GM23338 (cell line): Measurements from ENCODE around the gene BNIP3. TPM values are rescaled to one million over a fixed set of nuclear protein-coding genes. Genes with fewer than 3 reads are reported as not detected.

Experiments
- ATAC-seq: fragments of 200-7000 bp; cut with Tn5 transposase; 3 replicates; pipeline ENCODE4 v1.9.1; 2020
- DNase-seq: peaks from one replicate; pipeline ENCODE4 v3.0.0-alpha.2; 2015; ENCODE audit warnings: low spot score
- H2AFZ ChIP-seq: fragments of 200-600 bp; sonication (generic); 2 replicates; pipeline ENCODE4 v1.8.0; 2016; ENCODE audit warnings: antibody characterized with exemption, mild to moderate bottlenecking, moderate library complexity
- H3F3A ChIP-seq: fragments of 200-600 bp; sonication (generic); replicated peaks from 2 replicates; pipeline ENCODE4 v1.8.0; 2017; ENCODE audit warnings: antibody characterized with exemption, mixed run types, low read depth
- H3K27ac ChIP-seq: fragments of 200-600 bp; sonication (generic); 2 replicates; pipeline ENCODE4 v1.6.1; 2016; ENCODE audit warnings: low read depth
- H3K27me3 ChIP-seq: fragments of 200-600 bp; sonication (generic); 2 replicates; pipeline ENCODE4 v1.8.0; 2016; ENCODE audit warnings: mild to moderate bottlenecking, mixed run types, moderate library complexity; ENCODE audit not compliant: insufficient read depth
- H3K36me3 ChIP-seq: fragments of 200-600 bp; sonication (generic); 2 replicates; pipeline ENCODE4 v1.8.0; 2016; ENCODE audit warnings: mild to moderate bottlenecking; ENCODE audit not compliant: insufficient read depth
- H3K4me1 ChIP-seq: fragments of 200-600 bp; sonication (generic); 2 replicates; pipeline ENCODE4 v1.8.0; 2016; ENCODE audit warnings: mild to moderate bottlenecking, moderate library complexity; ENCODE audit not compliant: insufficient read depth
- H3K4me2 ChIP-seq: fragments of 200-600 bp; sonication (generic); 2 replicates; pipeline ENCODE4 v1.7.1; 2017; ENCODE audit warnings: mixed run types
- H3K4me3 ChIP-seq: fragments of 200-600 bp; sonication (generic); 2 replicates; pipeline ENCODE4 v1.6.1; 2016; ENCODE audit warnings: mixed run types
- H3K79me2 ChIP-seq: fragments of 200-600 bp; sonication (generic); replicated peaks from 2 replicates; pipeline ENCODE4 v1.8.0; 2017; ENCODE audit warnings: mild to moderate bottlenecking; ENCODE audit not compliant: insufficient read depth
- H3K9me2 ChIP-seq: fragments of 200-600 bp; sonication (generic); 2 replicates; pipeline ENCODE4 v1.8.0; 2017; ENCODE audit not compliant: insufficient read depth
- H4K20me1 ChIP-seq: fragments of 200-600 bp; sonication (generic); replicated peaks from 2 replicates; pipeline ENCODE4 v1.8.0; 2017; ENCODE audit warnings: mild to moderate bottlenecking; ENCODE audit not compliant: insufficient read depth
- H3K27ac Mint-ChIP-seq: 2 replicates; pipeline ENCODE4 v1.8.0; 2020; ENCODE audit warnings: inconsistent platforms, mild to moderate bottlenecking, moderate library complexity, mixed read lengths
- H3K27me3 Mint-ChIP-seq: 3 replicates; pipeline ENCODE4 v1.8.0; 2022; ENCODE audit warnings: low read depth, mild to moderate bottlenecking, moderate library complexity, mixed read lengths, inconsistent platforms; ENCODE audit not compliant: insufficient read depth, poor library complexity
- H3K36me3 Mint-ChIP-seq: 3 replicates; pipeline ENCODE4 v1.8.0; 2021; ENCODE audit warnings: low read depth, mild to moderate bottlenecking, inconsistent platforms, moderate library complexity, mixed read lengths
- H3K4me1 Mint-ChIP-seq: 3 replicates; pipeline ENCODE4 v1.8.0; 2020; ENCODE audit warnings: mild to moderate bottlenecking, inconsistent platforms, mixed read lengths
- H3K4me3 Mint-ChIP-seq: 3 replicates; pipeline ENCODE4 v1.8.0; 2021; ENCODE audit warnings: moderate library complexity, mild to moderate bottlenecking, inconsistent platforms, mixed read lengths
- H3K9me3 Mint-ChIP-seq: 3 replicates; pipeline ENCODE4 v1.8.0; 2020; ENCODE audit warnings: moderate library complexity, mild to moderate bottlenecking, inconsistent platforms, mixed read lengths
- CREB1 ChIP-seq: fragments of 250-450 bp; sonication (Bioruptor Pico); IDR thresholded peaks from 2 replicates; pipeline ENCODE4 v1.5.0; 2020; ENCODE audit warnings: low read depth, mild to moderate bottlenecking, moderate library complexity
- EZH2 ChIP-seq: fragments of 200-600 bp; sonication (generic); IDR thresholded peaks from one replicate; pipeline ENCODE4 v1.8.0; 2017; ENCODE audit warnings: antibody characterized with exemption, mild to moderate bottlenecking, low read depth; ENCODE audit not compliant: unreplicated experiment
- EZH2phosphoT487 ChIP-seq: fragments of 200-600 bp; sonication (generic); IDR thresholded peaks from one replicate; pipeline ENCODE4 v1.8.1; 2018; ENCODE audit warnings: antibody characterized with exemption; ENCODE audit not compliant: unreplicated experiment
- POLR2AphosphoS5 ChIP-seq: IDR thresholded peaks from 2 replicates; pipeline ENCODE4 v1.6.1; 2016; ENCODE audit warnings: antibody characterized with exemption, low read depth
- STAT1 ChIP-seq: IDR thresholded peaks from one replicate; pipeline ENCODE4 v1.6.1; 2016; ENCODE audit warnings: antibody characterized with exemption; ENCODE audit not compliant: unreplicated experiment
- ZNF114 ChIP-seq: fragments of 250-450 bp; sonication (Bioruptor Pico); IDR thresholded peaks from 2 replicates; pipeline ENCODE4 v1.5.0; 2020; ENCODE audit warnings: mild to moderate bottlenecking, moderate library complexity
- ZNF331 ChIP-seq: fragments of 250-450 bp; sonication (Bioruptor Pico); IDR thresholded peaks from 2 replicates; pipeline ENCODE4 v1.5.0; 2020; ENCODE audit warnings: low read depth, mild to moderate bottlenecking, moderate library complexity
- polyA plus RNA-seq: library from polyadenylated mRNA; unstranded; fragments of >200 nt; fragmentation: Nextera tagmentation; extraction: Ambion mirVana; gene quantifications from 2 replicates; pipeline ENCODE4 v1.2.1, GENCODE V29; 2016
- total RNA-seq: library from RNA; depleted of rRNA; stranded (reverse); fragments of >200 nt; shearing (Covaris generic); gene quantifications from 2 replicates; pipeline ENCODE4 v1.2.3, GENCODE V29; 2014
- TF ChIP-seq, protein P1 (sequence below), 2 experiments: fragments of 200-600 bp in 1 of 2; sonication (generic) in 1 of 2; conservative IDR thresholded peaks; 2 replicates each; pipeline versions ENCODE4 v1.5.1 to v1.6.1; 2016 to 2017; ENCODE audit warnings: antibody characterized with exemption in 2 of 2, low read depth in 2 of 2, mild to moderate bottlenecking in 2 of 2, moderate library complexity in 1 of 2
- TF ChIP-seq, protein P2 (sequence below): IDR thresholded peaks from 2 replicates; pipeline ENCODE4 v1.6.1; 2016; ENCODE audit warnings: antibody characterized with exemption
- TF ChIP-seq, protein P3 (sequence below): fragments of 250-450 bp; sonication (Bioruptor Pico); IDR thresholded peaks from 2 replicates; pipeline ENCODE4 v1.5.0; 2020; ENCODE audit warnings: mild to moderate bottlenecking, moderate library complexity

BNIP3 gene
- total and polyA plus RNA-seq, 2 experiments from 2014 or later, result 46.3 to 75.0 TPM

DNA sequence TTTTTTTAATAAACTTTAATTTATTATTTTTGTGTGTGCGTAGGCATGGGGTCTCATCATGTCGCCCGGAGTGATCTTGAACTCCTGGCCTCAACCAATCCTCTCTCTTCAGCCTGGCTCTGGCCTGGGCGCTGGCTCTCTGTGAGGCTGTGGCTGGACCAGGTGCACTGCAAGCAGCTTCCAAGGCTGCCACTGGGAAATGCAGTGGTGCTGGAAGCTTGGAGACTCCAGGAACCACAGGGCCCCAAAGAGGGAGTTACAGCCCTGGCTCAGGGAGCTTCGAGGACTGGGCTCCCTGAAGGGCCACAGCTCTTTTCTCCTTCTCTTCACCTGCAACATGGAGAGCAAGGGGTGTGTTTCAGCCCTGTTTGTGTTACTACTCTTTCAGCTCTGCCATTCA lies 36.7 kb upstream of the BNIP3 start:
- no peaks in the 10 kb centered on the region for H3F3A ChIP-seq
- H3K36me3 ChIP-seq, result no peaks in the 10 kb centered on the region
- peaks cover 2% of the 10 kb centered on the region; the same call in 1 of the 3 replicates for H3K36me3 Mint-ChIP-seq
- H3K27ac ChIP-seq, result no peak overlapping the region
- no peak overlapping the region for H3K27ac Mint-ChIP-seq
- H3K4me1 ChIP-seq, result peaks cover 19% of the 10 kb centered on the region
- no peak for ATAC-seq
- no peak for TF ChIP-seq ZNF331 (CRISPR knock-in tag)
- TF ChIP-seq, protein P1, sequence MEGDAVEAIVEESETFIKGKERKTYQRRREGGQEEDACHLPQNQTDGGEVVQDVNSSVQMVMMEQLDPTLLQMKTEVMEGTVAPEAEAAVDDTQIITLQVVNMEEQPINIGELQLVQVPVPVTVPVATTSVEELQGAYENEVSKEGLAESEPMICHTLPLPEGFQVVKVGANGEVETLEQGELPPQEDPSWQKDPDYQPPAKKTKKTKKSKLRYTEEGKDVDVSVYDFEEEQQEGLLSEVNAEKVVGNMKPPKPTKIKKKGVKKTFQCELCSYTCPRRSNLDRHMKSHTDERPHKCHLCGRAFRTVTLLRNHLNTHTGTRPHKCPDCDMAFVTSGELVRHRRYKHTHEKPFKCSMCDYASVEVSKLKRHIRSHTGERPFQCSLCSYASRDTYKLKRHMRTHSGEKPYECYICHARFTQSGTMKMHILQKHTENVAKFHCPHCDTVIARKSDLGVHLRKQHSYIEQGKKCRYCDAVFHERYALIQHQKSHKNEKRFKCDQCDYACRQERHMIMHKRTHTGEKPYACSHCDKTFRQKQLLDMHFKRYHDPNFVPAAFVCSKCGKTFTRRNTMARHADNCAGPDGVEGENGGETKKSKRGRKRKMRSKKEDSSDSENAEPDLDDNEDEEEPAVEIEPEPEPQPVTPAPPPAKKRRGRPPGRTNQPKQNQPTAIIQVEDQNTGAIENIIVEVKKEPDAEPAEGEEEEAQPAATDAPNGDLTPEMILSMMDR (conservative IDR thresholded peaks at IDR 0.05; ENCODE audit: low read depth in 2 of 2), result no peak
- no peak for TF ChIP-seq EZH2phosphoT487
- no peak for TF ChIP-seq EZH2
- TF ChIP-seq, protein P2, sequence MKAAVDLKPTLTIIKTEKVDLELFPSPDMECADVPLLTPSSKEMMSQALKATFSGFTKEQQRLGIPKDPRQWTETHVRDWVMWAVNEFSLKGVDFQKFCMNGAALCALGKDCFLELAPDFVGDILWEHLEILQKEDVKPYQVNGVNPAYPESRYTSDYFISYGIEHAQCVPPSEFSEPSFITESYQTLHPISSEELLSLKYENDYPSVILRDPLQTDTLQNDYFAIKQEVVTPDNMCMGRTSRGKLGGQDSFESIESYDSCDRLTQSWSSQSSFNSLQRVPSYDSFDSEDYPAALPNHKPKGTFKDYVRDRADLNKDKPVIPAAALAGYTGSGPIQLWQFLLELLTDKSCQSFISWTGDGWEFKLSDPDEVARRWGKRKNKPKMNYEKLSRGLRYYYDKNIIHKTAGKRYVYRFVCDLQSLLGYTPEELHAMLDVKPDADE, result no peak
- no peaks in the 10 kb centered on the region for H3K79me2 ChIP-seq
- peaks cover 29% of the 10 kb centered on the region for H3K4me1 Mint-ChIP-seq
- no peak overlapping the region for H3K4me2 ChIP-seq
- H3K4me3 ChIP-seq, result no peak overlapping the region
- DNase-seq, result no peak
- H3K9me3 Mint-ChIP-seq, result peaks cover 5% of the 10 kb centered on the region; the same call in 2 of the 3 replicates
- no peaks in the 10 kb centered on the region for H4K20me1 ChIP-seq
- H3K9me2 ChIP-seq, result 0 out of 2 replicates have a peak, but pooled peaks cover 7% of the 10 kb centered on the region
- 0 out of 2 replicates have a peak, but pooled peaks cover 2% of the 10 kb centered on the region for H3K27me3 ChIP-seq
- H3K27me3 Mint-ChIP-seq, result peaks cover 19% of the 10 kb centered on the region
- no peak overlapping the region for H3K4me3 Mint-ChIP-seq
- H2AFZ ChIP-seq, result no peak overlapping the region

DNA sequence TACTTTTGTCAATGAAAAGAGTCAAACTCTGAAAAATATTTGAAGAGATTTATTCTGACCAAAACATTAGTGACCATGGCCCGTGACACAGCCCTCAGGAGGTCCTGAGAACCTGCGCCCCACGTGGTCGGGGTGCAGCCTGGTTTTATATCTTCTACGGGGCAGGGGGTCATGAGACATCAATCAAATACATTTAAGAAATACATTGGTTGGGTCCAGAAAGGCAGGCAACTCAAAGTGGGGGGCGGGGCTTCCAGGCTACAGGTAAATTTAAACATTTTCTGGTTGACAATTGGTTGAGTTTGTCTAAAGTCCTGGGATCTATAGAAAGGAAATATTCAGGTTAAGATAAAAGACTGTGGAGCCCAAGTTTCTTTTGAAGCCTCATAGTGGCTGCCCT lies 34.8 kb upstream of the BNIP3 start:
- no peaks in the 10 kb centered on the region for H3F3A ChIP-seq
- H3K27ac ChIP-seq, result no peak overlapping the region
- TF ChIP-seq ZNF331 (CRISPR knock-in tag), result no peak
- no peak for TF ChIP-seq POLR2AphosphoS5
- TF ChIP-seq STAT1, result no peak
- TF ChIP-seq, protein P3, sequence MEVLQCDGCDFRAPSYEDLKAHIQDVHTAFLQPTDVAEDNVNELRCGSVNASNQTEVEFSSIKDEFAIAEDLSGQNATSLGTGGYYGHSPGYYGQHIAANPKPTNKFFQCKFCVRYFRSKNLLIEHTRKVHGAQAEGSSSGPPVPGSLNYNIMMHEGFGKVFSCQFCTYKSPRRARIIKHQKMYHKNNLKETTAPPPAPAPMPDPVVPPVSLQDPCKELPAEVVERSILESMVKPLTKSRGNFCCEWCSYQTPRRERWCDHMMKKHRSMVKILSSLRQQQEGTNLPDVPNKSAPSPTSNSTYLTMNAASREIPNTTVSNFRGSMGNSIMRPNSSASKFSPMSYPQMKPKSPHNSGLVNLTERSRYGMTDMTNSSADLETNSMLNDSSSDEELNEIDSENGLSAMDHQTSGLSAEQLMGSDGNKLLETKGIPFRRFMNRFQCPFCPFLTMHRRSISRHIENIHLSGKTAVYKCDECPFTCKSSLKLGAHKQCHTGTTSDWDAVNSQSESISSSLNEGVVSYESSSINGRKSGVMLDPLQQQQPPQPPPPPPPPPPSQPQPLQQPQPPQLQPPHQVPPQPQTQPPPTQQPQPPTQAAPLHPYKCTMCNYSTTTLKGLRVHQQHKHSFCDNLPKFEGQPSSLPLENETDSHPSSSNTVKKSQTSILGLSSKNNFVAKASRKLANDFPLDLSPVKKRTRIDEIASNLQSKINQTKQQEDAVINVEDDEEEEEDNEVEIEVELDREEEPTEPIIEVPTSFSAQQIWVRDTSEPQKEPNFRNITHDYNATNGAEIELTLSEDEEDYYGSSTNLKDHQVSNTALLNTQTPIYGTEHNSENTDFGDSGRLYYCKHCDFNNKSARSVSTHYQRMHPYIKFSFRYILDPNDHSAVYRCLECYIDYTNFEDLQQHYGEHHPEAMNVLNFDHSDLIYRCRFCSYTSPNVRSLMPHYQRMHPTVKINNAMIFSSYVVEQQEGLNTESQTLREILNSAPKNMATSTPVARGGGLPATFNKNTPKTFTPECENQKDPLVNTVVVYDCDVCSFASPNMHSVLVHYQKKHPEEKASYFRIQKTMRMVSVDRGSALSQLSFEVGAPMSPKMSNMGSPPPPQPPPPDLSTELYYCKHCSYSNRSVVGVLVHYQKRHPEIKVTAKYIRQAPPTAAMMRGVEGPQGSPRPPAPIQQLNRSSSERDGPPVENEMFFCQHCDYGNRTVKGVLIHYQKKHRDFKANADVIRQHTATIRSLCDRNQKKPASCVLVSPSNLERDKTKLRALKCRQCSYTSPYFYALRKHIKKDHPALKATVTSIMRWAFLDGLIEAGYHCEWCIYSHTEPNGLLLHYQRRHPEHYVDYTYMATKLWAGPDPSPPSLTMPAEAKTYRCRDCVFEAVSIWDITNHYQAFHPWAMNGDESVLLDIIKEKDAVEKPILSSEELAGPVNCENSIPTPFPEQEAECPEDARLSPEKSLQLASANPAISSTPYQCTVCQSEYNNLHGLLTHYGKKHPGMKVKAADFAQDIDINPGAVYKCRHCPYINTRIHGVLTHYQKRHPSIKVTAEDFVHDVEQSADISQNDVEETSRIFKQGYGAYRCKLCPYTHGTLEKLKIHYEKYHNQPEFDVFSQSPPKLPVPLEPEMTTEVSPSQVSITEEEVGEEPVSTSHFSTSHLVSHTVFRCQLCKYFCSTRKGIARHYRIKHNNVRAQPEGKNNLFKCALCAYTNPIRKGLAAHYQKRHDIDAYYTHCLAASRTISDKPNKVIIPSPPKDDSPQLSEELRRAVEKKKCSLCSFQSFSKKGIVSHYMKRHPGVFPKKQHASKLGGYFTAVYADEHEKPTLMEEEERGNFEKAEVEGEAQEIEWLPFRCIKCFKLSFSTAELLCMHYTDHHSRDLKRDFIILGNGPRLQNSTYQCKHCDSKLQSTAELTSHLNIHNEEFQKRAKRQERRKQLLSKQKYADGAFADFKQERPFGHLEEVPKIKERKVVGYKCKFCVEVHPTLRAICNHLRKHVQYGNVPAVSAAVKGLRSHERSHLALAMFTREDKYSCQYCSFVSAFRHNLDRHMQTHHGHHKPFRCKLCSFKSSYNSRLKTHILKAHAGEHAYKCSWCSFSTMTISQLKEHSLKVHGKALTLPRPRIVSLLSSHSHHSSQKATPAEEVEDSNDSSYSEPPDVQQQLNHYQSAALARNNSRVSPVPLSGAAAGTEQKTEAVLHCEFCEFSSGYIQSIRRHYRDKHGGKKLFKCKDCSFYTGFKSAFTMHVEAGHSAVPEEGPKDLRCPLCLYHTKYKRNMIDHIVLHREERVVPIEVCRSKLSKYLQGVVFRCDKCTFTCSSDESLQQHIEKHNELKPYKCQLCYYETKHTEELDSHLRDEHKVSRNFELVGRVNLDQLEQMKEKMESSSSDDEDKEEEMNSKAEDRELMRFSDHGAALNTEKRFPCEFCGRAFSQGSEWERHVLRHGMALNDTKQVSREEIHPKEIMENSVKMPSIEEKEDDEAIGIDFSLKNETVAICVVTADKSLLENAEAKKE, result no peak
- TF ChIP-seq, protein P1 (conservative IDR thresholded peaks at IDR 0.05; ENCODE audit: low read depth in 2 of 2), result no peak
- no peak for TF ChIP-seq CREB1 (CRISPR knock-in tag)
- TF ChIP-seq ZNF114, result no peak
- no peak for DNase-seq
- no peaks in the 10 kb centered on the region for H3K36me3 ChIP-seq
- no peak overlapping the region for H2AFZ ChIP-seq
- peaks cover 20% of the 10 kb centered on the region for H3K4me1 ChIP-seq
- H3K4me2 ChIP-seq, result no peak overlapping the region
- no peak overlapping the region for H3K27ac Mint-ChIP-seq
- H3K4me3 Mint-ChIP-seq, result no peak overlapping the region
- no peak overlapping the region for H3K4me3 ChIP-seq
- no peaks in the 10 kb centered on the region for H3K79me2 ChIP-seq
- H4K20me1 ChIP-seq, result no peaks in the 10 kb centered on the region
- peaks cover 25% of the 10 kb centered on the region for H3K4me1 Mint-ChIP-seq
- peaks cover 2% of the 10 kb centered on the region; the same call in 1 of the 3 replicates for H3K36me3 Mint-ChIP-seq
- no peak for ATAC-seq
- H3K27me3 Mint-ChIP-seq, result peaks cover 13% of the 10 kb centered on the region
- 0 out of 2 replicates have a peak, but pooled peaks cover 7% of the 10 kb centered on the region for H3K9me2 ChIP-seq
- H3K27me3 ChIP-seq, result no peaks in the 10 kb centered on the region
- H3K9me3 Mint-ChIP-seq, result peaks cover 5% of the 10 kb centered on the region; the same call in 2 of the 3 replicates
